Measurements from ENCODE around the gene NMNAT1.

DNA sequence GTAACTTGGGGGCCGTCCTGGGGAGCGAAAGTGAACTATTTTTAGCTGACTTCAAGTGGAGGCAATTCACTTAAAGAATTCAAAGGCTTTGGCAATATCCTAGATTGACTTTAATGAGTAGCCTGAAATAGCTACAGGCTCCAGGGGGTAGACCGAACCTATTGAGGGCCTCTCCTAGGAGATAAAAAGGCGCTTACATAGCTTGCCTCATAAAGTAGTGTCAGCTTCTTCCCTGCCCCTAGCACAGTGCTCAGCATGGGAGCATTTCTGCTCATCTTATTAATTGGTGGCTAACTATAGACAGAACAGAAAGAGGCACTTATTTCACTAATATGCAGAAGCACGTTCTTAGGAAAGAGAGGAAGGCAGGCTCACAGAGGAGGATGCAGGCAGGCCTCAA, 20.9 kb upstream of the NMNAT1 start:
- TF ChIP-seq, protein P1, sequence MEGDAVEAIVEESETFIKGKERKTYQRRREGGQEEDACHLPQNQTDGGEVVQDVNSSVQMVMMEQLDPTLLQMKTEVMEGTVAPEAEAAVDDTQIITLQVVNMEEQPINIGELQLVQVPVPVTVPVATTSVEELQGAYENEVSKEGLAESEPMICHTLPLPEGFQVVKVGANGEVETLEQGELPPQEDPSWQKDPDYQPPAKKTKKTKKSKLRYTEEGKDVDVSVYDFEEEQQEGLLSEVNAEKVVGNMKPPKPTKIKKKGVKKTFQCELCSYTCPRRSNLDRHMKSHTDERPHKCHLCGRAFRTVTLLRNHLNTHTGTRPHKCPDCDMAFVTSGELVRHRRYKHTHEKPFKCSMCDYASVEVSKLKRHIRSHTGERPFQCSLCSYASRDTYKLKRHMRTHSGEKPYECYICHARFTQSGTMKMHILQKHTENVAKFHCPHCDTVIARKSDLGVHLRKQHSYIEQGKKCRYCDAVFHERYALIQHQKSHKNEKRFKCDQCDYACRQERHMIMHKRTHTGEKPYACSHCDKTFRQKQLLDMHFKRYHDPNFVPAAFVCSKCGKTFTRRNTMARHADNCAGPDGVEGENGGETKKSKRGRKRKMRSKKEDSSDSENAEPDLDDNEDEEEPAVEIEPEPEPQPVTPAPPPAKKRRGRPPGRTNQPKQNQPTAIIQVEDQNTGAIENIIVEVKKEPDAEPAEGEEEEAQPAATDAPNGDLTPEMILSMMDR (IDR thresholded peaks at IDR 0.05) = no peak
- TF ChIP-seq POLR2AphosphoS5 (IDR thresholded peaks at IDR 0.05; ENCODE audit: insufficient read depth in 1 of 2, low read depth in 1 of 2) (no peak), POLR2A (IDR thresholded peaks at IDR 0.05) (no peak)

All from vagina (tissue), 2 donors.